GM12878 (cell line): Measurements from ENCODE around the gene IL4I1. TPM values are rescaled to one million over a fixed set of nuclear protein-coding genes. Genes with fewer than 3 reads are reported as not detected.

ENCODE experiments used
- MTA3 ChIP-seq: IDR thresholded peaks from 2 replicates; pipeline ENCODE4 v1.6.1; 2012; ENCODE audit warnings: low read length, inconsistent platforms, borderline replicate concordance
- SREBF2 ChIP-seq: IDR thresholded peaks from 2 replicates; pipeline ENCODE4 v1.6.1; 2012; ENCODE audit warnings: mild to moderate bottlenecking, low read length
- TARDBP ChIP-seq: IDR thresholded peaks from 2 replicates; pipeline ENCODE4 v1.6.1; 2016; ENCODE audit warnings: borderline replicate concordance
- TCF3 ChIP-seq: IDR thresholded peaks from 2 replicates; pipeline ENCODE4 v1.6.1; 2012; ENCODE audit warnings: low read depth, mild to moderate bottlenecking, low read length, borderline replicate concordance; ENCODE audit not compliant: insufficient read depth
- polyA plus RNA-seq, 11 experiments: library from polyadenylated mRNA; depleted of rRNA in 4 of 11; unstranded in 6 of 11; stranded (reverse) in 5 of 11; fragments of >200 nt; fragmentation: Nextera tagmentation in 4 of 11; fragmentation: Illumina TruSeq in 1 of 11; extraction: Ambion mirVana in 4 of 11; extraction: Trizol in 1 of 11; gene quantifications; 1 replicate in 1 of 11; 2 replicates in 10 of 11; pipeline versions ENCODE4 v1.2.1 to v1.2.3, GENCODE V29; 2011 to 2016; ENCODE audit warnings: inconsistent platforms in 2 of 11, missing spikeins in 2 of 11, low read depth in 1 of 11
- total RNA-seq, 4 experiments: library from RNA; depleted of rRNA in 3 of 4; stranded (reverse); fragments of >200 nt in 3 of 4; fragmentation: Illumina TruSeq in 1 of 4; extraction: Trizol in 1 of 4; gene quantifications; 2 replicates each; pipeline versions ENCODE4 v1.2.1 to v1.2.3, GENCODE V29; 2013 to 2021
- TF ChIP-seq, protein P1 (sequence below): fragments of 450-650 bp; IDR thresholded peaks from 2 replicates; pipeline ENCODE4 v1.6.1; 2016; ENCODE audit warnings: mild to moderate bottlenecking, moderate library complexity, borderline replicate concordance
- TF ChIP-seq, protein P2 (sequence below): IDR thresholded peaks from 2 replicates; pipeline ENCODE4 v1.6.1; 2012; ENCODE audit warnings: low read depth, low read length, improper control_type of control experiment

IL4I1 gene
- total and polyA plus RNA-seq, 10 of the 15 experiments (the other 5 are each of a cell fraction or from before 2014, with no cell fraction given), result 0.62 to 83.8 (median 42.8) TPM

DNA sequence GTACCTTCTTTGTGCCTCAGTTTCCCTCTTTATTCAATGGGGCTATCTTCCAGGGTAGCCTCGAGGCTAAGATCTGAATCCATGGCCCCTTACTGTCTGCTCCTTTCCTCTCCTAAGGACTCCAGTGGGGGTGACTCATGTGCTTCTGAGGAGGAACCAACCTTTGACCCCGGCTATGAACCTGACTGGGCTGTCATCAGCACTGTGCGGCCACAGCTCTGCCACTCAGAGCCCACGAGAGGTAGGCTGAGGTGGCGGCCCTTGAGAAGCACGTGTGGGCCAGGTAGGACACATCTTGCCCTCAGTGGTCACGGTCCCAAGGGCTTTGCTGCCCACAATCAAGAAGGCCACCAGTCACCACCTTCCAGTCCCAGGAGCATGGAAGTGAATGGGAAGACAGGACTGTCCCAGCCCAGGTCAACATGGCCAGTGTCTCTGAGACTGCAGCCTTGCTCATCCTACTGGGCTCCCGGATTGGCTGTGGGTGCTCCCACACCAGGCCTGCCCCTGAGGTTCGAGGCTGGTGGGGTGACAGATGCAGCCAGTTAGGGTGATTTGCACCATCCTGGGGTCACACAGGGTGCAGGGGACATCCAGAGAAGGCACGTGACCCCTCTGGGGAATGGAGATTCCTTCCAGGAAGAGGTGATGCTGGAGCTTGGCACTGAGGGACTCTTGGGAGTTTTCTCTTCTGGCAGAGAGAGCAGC lies 16.4 kb downstream of the IL4I1 start (continued):
- TF ChIP-seq TARDBP, result no peak
- TF ChIP-seq SREBF2, result no peak
- TF ChIP-seq MTA3, result no peak
- TF ChIP-seq, protein P1, sequence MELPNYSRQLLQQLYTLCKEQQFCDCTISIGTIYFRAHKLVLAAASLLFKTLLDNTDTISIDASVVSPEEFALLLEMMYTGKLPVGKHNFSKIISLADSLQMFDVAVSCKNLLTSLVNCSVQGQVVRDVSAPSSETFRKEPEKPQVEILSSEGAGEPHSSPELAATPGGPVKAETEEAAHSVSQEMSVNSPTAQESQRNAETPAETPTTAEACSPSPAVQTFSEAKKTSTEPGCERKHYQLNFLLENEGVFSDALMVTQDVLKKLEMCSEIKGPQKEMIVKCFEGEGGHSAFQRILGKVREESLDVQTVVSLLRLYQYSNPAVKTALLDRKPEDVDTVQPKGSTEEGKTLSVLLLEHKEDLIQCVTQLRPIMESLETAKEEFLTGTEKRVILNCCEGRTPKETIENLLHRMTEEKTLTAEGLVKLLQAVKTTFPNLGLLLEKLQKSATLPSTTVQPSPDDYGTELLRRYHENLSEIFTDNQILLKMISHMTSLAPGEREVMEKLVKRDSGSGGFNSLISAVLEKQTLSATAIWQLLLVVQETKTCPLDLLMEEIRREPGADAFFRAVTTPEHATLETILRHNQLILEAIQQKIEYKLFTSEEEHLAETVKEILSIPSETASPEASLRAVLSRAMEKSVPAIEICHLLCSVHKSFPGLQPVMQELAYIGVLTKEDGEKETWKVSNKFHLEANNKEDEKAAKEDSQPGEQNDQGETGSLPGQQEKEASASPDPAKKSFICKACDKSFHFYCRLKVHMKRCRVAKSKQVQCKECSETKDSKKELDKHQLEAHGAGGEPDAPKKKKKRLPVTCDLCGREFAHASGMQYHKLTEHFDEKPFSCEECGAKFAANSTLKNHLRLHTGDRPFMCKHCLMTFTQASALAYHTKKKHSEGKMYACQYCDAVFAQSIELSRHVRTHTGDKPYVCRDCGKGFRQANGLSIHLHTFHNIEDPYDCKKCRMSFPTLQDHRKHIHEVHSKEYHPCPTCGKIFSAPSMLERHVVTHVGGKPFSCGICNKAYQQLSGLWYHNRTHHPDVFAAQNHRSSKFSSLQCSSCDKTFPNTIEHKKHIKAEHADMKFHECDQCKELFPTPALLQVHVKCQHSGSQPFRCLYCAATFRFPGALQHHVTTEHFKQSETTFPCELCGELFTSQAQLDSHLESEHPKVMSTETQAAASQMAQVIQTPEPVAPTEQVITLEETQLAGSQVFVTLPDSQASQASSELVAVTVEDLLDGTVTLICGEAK, result no peak
- no peak for TF ChIP-seq TCF3
- TF ChIP-seq, protein P2, sequence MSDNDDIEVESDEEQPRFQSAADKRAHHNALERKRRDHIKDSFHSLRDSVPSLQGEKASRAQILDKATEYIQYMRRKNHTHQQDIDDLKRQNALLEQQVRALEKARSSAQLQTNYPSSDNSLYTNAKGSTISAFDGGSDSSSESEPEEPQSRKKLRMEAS, result no peak
